SIG-M5 treated with dmso at 0.1 percent for 504 hours (cell line): ENCODE results near the gene RGS9.

Experiments used
- DNase-seq: peaks from one replicate; lab custom pipeline; 2025; ENCODE audit not compliant: unreplicated experiment; lab: John Stamatoyannopoulos, UW

The RGS9 gene

GRCh38 chr17:65249774-65250173 is 112.6 kb downstream of the RGS9 start:
- DNase-seq: no peak

- peak; percentile 30 for DNase-seq
These were observed 117.0 kb downstream of the RGS9 start for GRCh38 chr17:65254166-65254565.

- no peak for DNase-seq
These were observed 122.1 kb downstream of the RGS9 start for GRCh38 chr17:65259281-65259680.

DNA sequence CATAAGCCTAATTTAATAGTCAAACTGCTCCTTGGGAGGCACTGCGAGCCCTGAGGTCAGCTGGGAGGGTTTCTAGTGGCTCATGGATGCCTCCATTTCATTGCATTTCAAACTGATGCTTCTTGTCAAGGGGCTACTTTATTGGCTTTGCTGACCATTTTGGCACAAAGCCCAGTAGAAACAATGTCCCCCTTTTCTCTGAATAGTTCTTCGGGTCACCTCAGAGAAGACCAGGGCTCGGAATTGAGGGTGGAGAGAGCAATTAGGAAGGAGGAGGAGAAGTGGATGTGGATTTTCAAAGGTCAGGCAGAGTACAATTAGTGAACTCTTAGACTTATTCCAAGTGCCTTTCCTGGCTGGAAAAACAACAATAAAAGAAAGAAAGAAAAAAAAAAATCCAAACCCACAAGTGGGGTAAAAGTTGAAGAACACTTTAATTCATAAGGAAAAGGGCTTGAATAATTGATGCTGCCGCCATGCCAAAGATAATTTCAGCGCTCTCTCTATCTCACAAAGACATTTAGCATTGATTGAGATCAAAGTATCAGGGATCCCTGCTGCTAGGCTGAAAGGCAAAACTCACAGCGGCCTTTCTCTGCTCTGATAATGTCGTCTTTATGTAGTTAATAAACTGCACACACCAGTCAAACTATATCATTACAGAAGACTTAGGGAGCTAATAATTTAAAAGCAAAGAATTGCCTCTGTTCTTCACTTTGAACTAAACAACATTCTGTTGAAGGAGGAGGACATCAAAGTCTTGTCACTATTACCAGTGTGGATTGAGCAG is 122.7 kb downstream of the RGS9 start:
- DNase-seq: no peak

- DNase-seq: no peak
These were observed 123.5 kb downstream of the RGS9 start for GRCh38 chr17:65260626-65261025.

DNA sequence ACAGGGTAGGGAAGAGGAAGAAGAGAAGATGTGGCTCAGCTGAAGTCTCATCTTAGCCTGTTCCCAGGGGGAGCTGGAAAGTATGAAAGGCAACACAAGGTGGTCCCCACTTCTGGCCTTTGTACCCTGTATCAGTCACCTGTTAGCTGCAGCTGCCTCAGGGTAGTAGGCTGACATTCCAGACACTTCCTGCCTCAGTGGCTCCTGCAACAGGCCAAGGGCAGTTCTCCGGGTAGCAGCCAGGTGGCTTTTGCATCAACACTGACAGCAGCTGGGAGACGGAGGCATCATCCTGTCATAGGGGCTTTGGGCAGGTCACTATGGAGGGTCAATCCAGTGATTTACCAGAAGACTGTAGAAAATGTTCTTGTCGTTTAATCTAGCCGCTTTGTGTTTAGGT is 124.0 kb downstream of the RGS9 start:
- DNase-seq: no peak

GRCh38 chr17:65261682-65262636 is 124.8 kb downstream of the RGS9 start:
- DNase-seq: no peak

DNA sequence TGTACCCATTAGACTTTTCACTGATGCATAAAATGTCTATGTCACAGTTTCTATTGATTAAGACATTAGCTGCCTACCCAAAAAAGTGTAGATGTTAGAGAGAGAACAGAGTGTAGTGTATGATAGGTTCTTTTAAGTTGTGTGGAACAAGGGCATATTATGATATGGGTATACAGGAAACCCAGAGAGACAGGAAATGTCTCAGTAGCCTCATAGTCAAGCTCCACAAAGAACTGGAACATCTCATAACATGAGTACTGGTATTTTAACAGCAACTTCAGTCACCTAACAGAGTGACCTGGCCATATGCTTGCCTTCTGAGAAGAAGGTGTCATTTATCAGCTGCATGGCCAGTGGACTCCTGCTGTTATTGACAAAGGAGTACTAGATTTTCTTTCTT is 128.1 kb downstream of the RGS9 start:
- DNase-seq: no peak

DNA sequence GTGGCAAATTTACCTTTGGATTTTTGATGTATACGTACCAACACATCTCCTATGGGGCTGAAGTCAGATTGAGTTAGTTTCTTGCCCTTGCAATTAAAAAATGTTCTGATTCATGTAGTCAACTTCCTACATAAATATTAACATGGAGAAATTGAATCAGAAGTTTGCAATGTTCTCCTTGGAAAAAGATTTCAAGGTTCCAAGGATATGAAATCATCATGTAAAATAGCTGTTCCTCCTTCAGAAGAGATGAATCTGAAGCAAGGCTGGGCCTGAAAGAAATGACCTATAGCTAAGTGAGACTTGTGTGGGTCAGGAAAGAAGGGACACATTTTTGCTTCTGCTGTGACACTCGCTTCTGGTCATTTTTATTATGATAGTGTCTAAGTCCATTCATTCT is 131.7 kb downstream of the RGS9 start:
- DNase-seq: no peak

GRCh38 chr17:65270499-65271253 is 133.5 kb downstream of the RGS9 start:
- DNase-seq: no peak

DNA sequence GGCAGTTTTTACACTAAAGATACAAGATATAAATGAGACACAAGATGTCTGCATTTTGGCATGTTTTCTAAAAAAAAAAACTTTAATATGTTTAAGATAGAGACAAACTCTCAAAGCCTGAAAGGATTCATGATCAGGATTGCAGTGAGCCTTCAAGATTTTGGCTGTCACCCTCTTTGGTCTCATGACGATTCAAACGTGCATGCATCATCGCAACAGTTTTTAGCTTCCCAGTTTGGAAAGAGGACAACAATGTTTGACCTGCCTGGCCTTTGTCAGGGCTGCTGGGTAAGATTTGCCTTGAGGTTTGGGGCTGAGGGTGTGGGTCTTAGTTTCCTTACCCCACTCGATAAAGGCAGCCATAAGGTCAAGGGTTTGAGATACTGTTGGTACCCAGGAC is 134.1 kb downstream of the RGS9 start:
- no peak for DNase-seq
